H1 (cell line): ENCODE measurements around the gene ZNFX1. TPM values are rescaled to one million over a fixed set of nuclear protein-coding genes. Genes with fewer than 3 reads are reported as not detected.

ENCODE experiments used
- BCL11A ChIP-seq, 2 experiments: IDR thresholded peaks; one replicate each; pipeline ENCODE4 v1.6.1; 2011; ENCODE audit warnings: low read depth in 2 of 2, low read length in 2 of 2, mild to moderate bottlenecking in 2 of 2
- BRCA1 ChIP-seq: IDR thresholded peaks from 2 replicates; pipeline ENCODE4 v1.6.1; 2012; ENCODE audit warnings: low read depth, low read length, improper control_type of control experiment
- EP300 ChIP-seq, 2 experiments: IDR thresholded peaks; 1 replicate in 1 of 2; 2 replicates in 1 of 2; pipeline ENCODE4 v1.6.1; 2011 to 2012; ENCODE audit warnings: low read depth in 2 of 2, low read length in 2 of 2, mild to moderate bottlenecking in 2 of 2, borderline replicate concordance in 1 of 2, inconsistent platforms in 1 of 2, moderate library complexity in 1 of 2
- FOSL1 ChIP-seq: IDR thresholded peaks from 2 replicates; pipeline ENCODE4 v1.6.1; 2011; ENCODE audit warnings: mild to moderate bottlenecking, low read depth, low read length, moderate library complexity; ENCODE audit not compliant: insufficient read depth
- KDM1A ChIP-seq: fragments of 200-600, 300-600 bp; sonication (generic); IDR thresholded peaks from 2 replicates; pipeline ENCODE4 v1.7.1; 2016; ENCODE audit warnings: mild to moderate bottlenecking, low read length, borderline replicate concordance
- MAFK ChIP-seq: IDR thresholded peaks from 2 replicates; pipeline ENCODE4 v1.6.1; 2012; ENCODE audit warnings: low read depth, mild to moderate bottlenecking, improper control_type of control experiment, low read length
- RBBP5 ChIP-seq: IDR thresholded peaks from 2 replicates; pipeline ENCODE4 v1.7.1; 2012; ENCODE audit warnings: low read depth, mild to moderate bottlenecking, inconsistent platforms, low read length, moderate library complexity, borderline replicate concordance
- polyA plus RNA-seq, 7 experiments: library from polyadenylated mRNA; depleted of rRNA in 3 of 7; stranded (reverse) in 5 of 7; unstranded in 2 of 7; fragments of >200 nt in 5 of 7; fragments of 200-250 nt in 2 of 7; gene quantifications; 1 replicate in 5 of 7; 2 replicates in 1 of 7; 4 replicates in 1 of 7; pipeline versions ENCODE4 v1.2.1 to v1.2.3, GENCODE V29; 2011 to 2013; ENCODE audit warnings: missing spikeins in 2 of 7, mixed read lengths in 2 of 7
- total RNA-seq: library from RNA; stranded (reverse); fragmentation: NEBNext Ultra II Directional; extraction: Animal tissue kit (Norgen Biotek cat#: 25700); gene quantifications from 2 replicates; pipeline ENCODE4 v1.2.1, GENCODE V29; 2021

ZNFX1 gene
- total and polyA plus RNA-seq, 2 of the 8 experiments (the other 6 are each of a cell fraction or from before 2014, with no cell fraction given): 3.1 to 11.3 TPM

DNA sequence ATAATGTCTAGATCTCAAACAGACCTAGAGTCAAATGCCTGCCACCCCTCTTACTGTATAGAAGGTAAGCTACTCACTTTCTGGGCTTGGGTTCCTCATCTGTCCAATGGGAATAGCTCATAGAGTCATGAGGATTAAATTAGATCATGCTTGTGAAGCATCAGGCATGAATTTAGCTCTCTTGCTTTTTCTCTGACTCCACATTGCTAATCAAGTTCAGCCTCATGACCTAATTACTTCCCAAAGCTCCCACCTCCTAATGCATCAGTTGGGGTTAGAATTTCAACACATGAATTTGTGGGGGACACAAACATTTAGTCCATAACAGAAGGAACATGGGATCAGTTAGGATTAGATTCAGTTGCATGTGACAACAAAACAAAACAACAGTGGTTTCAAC is 63.3 kb downstream of the ZNFX1 start (continued):
- TF ChIP-seq EP300 (IDR thresholded peaks at IDR 0.05; ENCODE audit: borderline replicate concordance in 1 of 2, low read depth in 2 of 2, low read length in 2 of 2): no peak
- no peak for TF ChIP-seq BRCA1
- no peak for TF ChIP-seq KDM1A
- TF ChIP-seq MAFK: no peak
- no peak for TF ChIP-seq RBBP5
- TF ChIP-seq FOSL1: no peak
- TF ChIP-seq BCL11A (IDR thresholded peaks at IDR 0.05; ENCODE audit: low read depth in 2 of 2, low read length in 2 of 2): no peak
